Epithelial cell of proximal tubule (primary cell): ENCODE results near the gene ARL6IP6. TPM values are rescaled to one million over a fixed set of nuclear protein-coding genes. Genes with fewer than 3 reads are reported as not detected.
A peak's percentile ranks its signal among the peaks of the same experiment; 100 is the strongest.

Source experiments
- DNase-seq: peaks from one replicate; pipeline ENCODE4 v3.0.0-alpha.2; 2011; ENCODE audit warnings: low read depth
- H3K4me3 ChIP-seq: 2 replicates; pipeline ENCODE4 v1.5.1; 2011; ENCODE audit warnings: low read depth, mild to moderate bottlenecking, low read length
- CTCF ChIP-seq: conservative IDR thresholded peaks from 2 replicates; pipeline ENCODE4 v1.5.1; 2012; ENCODE audit warnings: low read depth, mild to moderate bottlenecking, low read length
- total RNA-seq: library from RNA; depleted of rRNA; stranded (reverse); fragments of >200 nt; gene quantifications from 2 replicates; pipeline ENCODE4 v1.2.3, GENCODE V29; 2015

ARL6IP6 gene
- 69.3 and 83.9 TPM in 2 replicates for total RNA-seq

- peak; percentile 54 for DNase-seq
- H3K4me3 ChIP-seq = peak within 1 kb of the TSS; percentile 88
- TF ChIP-seq CTCF = no peak
Measured at GRCh38 chr2:152718076-152718908, at the start of gene ARL6IP6. Gene ARL6IP6 (plus strand): TSS chr2:152718620. CDS start chr2:152718625, 5 bp downstream.

- TF ChIP-seq CTCF = no peak
- H3K4me3 ChIP-seq = no peak overlapping the region
- no peak for DNase-seq
Measured at GRCh38 chr2:152674334-152674733, 44.1 kb upstream of the ARL6IP6 start.

GRCh38 chr2:152676461-152676860, 42.0 kb upstream of the ARL6IP6 start:
- H3K4me3 ChIP-seq = no peak overlapping the region
- DNase-seq = no peak
- TF ChIP-seq CTCF = no peak

GRCh38 chr2:152678808-152679207, 39.6 kb upstream of the ARL6IP6 start:
- DNase-seq = no peak
- no peak overlapping the region for H3K4me3 ChIP-seq
- TF ChIP-seq CTCF = no peak

- H3K4me3 ChIP-seq = no peak overlapping the region
- TF ChIP-seq CTCF = no peak
- DNase-seq = no peak
Measured at GRCh38 chr2:152682663-152683062, 35.8 kb upstream of the ARL6IP6 start.

GRCh38 chr2:152683400-152683799, 35.0 kb upstream of the ARL6IP6 start:
- TF ChIP-seq CTCF = no peak
- H3K4me3 ChIP-seq = no peak overlapping the region
- DNase-seq = no peak

GRCh38 chr2:152686321-152686720, 32.1 kb upstream of the ARL6IP6 start:
- TF ChIP-seq CTCF = no peak
- DNase-seq = no peak
- H3K4me3 ChIP-seq = no peak overlapping the region
